GM12878 (cell line): ENCODE results near the gene MAP4.
A peak's percentile ranks its signal among the peaks of the same experiment; 100 is the strongest.

ENCODE experiments used
- ASH2L ChIP-seq: fragments of 300-600, 200-600 bp; sonication (generic); IDR thresholded peaks from 2 replicates; pipeline ENCODE4 v1.6.1; 2017; ENCODE audit warnings: low read depth, mild to moderate bottlenecking, borderline replicate concordance
- CEBPB ChIP-seq, 2 experiments: fragments of 150-350 bp in 1 of 2; IDR thresholded peaks; 2 replicates each; pipeline ENCODE4 v1.6.1; 2012 to 2014; ENCODE audit warnings: low read depth in 2 of 2, low read length in 2 of 2, borderline replicate concordance in 1 of 2, inconsistent platforms in 1 of 2
- MYC ChIP-seq: IDR thresholded peaks from 2 replicates; pipeline ENCODE4 v1.6.1; 2011; ENCODE audit warnings: mild to moderate bottlenecking, low read length, moderate library complexity, inconsistent platforms; ENCODE audit not compliant: insufficient read depth, insufficient replicate concordance, insufficient read length, severe bottlenecking
- NRF1 ChIP-seq: conservative IDR thresholded peaks from 2 replicates; pipeline ENCODE4 v1.6.1; 2011; ENCODE audit warnings: mild to moderate bottlenecking, low read depth, low read length, improper control_type of control experiment
- POLR2A ChIP-seq: IDR thresholded peaks from 2 replicates; pipeline ENCODE4 v1.6.1; 2011; ENCODE audit warnings: low read depth, mild to moderate bottlenecking, low read length
- SIN3A ChIP-seq: IDR thresholded peaks from 2 replicates; pipeline ENCODE4 v1.6.1; 2012; ENCODE audit warnings: low read depth, low read length, improper control_type of control experiment
- ZNF274 ChIP-seq: IDR thresholded peaks from one replicate; pipeline ENCODE4 v1.8.0; 2011; ENCODE audit not compliant: insufficient read length, insufficient read depth
- TF ChIP-seq, protein P1 (sequence below): fragments of 450-650 bp; conservative IDR thresholded peaks from 2 replicates; pipeline ENCODE4 v1.6.1; 2017; ENCODE audit warnings: mild to moderate bottlenecking, moderate library complexity
- TF ChIP-seq, protein P2 (sequence below): fragments of 450-650 bp; formaldehyde crosslinking; IDR thresholded peaks from 2 replicates; pipeline ENCODE4 v1.5.0; 2022; ENCODE audit warnings: mild to moderate bottlenecking, missing genetic modification characterization
- TF ChIP-seq, protein P3 (sequence below), 3 experiments: IDR thresholded peaks in 2 of 3; conservative IDR thresholded peaks in 1 of 3; 2 replicates each; pipeline ENCODE4 v1.5.1; 2011; ENCODE audit warnings: low read depth in 3 of 3, low read length in 3 of 3, mild to moderate bottlenecking in 3 of 3, control low read depth in 2 of 3, moderate library complexity in 2 of 3, inconsistent platforms in 1 of 3, mixed read lengths in 1 of 3; ENCODE audit not compliant: control insufficient read depth in 2 of 3, insufficient read depth in 1 of 3; ENCODE audit errors: extremely low read depth in 1 of 3

DNA sequence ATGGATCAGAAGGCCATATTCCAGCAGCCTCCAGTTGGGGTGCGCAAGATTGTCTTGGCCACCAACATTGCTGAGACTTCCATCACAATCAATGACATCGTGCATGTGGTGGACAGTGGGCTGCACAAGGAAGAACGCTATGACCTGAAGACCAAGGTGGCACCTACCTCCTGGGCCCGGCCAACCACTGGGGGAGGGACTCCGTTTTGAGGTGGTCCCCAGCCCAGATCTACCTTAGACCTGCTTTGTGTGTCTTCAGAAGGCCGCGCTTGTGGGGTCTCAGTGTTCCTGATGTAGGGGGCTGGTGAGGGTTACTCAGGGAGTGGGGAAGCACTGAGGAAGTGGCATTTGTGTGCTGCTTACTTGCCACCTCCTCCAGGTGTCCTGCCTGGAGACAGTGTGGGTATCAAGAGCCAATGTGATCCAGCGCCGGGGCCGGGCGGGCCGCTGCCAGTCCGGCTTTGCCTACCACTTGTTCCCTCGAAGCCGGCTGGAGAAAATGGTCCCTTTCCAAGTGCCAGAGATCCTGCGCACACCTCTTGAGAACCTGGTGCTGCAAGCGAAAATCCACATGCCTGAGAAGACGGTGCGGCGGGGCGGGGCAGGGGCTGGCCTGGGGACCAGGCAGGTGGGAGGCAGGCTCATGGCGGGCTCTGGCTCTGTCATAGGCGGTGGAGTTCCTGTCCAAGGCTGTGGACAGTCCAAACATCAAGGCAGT is 168.3 kb downstream of the MAP4 start:
- peak; percentile 27 for TF ChIP-seq POLR2A
- TF ChIP-seq, protein P1, sequence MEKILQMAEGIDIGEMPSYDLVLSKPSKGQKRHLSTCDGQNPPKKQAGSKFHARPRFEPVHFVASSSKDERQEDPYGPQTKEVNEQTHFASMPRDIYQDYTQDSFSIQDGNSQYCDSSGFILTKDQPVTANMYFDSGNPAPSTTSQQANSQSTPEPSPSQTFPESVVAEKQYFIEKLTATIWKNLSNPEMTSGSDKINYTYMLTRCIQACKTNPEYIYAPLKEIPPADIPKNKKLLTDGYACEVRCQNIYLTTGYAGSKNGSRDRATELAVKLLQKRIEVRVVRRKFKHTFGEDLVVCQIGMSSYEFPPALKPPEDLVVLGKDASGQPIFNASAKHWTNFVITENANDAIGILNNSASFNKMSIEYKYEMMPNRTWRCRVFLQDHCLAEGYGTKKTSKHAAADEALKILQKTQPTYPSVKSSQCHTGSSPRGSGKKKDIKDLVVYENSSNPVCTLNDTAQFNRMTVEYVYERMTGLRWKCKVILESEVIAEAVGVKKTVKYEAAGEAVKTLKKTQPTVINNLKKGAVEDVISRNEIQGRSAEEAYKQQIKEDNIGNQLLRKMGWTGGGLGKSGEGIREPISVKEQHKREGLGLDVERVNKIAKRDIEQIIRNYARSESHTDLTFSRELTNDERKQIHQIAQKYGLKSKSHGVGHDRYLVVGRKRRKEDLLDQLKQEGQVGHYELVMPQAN: no peak
- TF ChIP-seq MYC: no peak
- TF ChIP-seq SIN3A: no peak
- TF ChIP-seq, protein P2, sequence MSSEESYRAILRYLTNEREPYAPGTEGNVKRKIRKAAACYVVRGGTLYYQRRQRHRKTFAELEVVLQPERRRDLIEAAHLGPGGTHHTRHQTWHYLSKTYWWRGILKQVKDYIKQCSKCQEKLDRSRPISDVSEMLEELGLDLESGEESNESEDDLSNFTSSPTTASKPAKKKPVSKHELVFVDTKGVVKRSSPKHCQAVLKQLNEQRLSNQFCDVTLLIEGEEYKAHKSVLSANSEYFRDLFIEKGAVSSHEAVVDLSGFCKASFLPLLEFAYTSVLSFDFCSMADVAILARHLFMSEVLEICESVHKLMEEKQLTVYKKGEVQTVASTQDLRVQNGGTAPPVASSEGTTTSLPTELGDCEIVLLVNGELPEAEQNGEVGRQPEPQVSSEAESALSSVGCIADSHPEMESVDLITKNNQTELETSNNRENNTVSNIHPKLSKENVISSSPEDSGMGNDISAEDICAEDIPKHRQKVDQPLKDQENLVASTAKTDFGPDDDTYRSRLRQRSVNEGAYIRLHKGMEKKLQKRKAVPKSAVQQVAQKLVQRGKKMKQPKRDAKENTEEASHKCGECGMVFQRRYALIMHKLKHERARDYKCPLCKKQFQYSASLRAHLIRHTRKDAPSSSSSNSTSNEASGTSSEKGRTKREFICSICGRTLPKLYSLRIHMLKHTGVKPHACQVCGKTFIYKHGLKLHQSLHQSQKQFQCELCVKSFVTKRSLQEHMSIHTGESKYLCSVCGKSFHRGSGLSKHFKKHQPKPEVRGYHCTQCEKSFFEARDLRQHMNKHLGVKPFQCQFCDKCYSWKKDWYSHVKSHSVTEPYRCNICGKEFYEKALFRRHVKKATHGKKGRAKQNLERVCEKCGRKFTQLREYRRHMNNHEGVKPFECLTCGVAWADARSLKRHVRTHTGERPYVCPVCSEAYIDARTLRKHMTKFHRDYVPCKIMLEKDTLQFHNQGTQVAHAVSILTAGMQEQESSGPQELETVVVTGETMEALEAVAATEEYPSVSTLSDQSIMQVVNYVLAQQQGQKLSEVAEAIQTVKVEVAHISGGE (CRISPR knock-in tag): no peak
- TF ChIP-seq CEBPB (IDR thresholded peaks at IDR 0.05; ENCODE audit: borderline replicate concordance in 1 of 2, low read depth in 2 of 2, low read length in 2 of 2): no peak
- no peak for TF ChIP-seq ASH2L
- no peak for TF ChIP-seq ZNF274
- TF ChIP-seq NRF1: no peak
- TF ChIP-seq, protein P3, sequence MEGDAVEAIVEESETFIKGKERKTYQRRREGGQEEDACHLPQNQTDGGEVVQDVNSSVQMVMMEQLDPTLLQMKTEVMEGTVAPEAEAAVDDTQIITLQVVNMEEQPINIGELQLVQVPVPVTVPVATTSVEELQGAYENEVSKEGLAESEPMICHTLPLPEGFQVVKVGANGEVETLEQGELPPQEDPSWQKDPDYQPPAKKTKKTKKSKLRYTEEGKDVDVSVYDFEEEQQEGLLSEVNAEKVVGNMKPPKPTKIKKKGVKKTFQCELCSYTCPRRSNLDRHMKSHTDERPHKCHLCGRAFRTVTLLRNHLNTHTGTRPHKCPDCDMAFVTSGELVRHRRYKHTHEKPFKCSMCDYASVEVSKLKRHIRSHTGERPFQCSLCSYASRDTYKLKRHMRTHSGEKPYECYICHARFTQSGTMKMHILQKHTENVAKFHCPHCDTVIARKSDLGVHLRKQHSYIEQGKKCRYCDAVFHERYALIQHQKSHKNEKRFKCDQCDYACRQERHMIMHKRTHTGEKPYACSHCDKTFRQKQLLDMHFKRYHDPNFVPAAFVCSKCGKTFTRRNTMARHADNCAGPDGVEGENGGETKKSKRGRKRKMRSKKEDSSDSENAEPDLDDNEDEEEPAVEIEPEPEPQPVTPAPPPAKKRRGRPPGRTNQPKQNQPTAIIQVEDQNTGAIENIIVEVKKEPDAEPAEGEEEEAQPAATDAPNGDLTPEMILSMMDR (IDR thresholded peaks at IDR 0.05 in 2 of 3, conservative IDR thresholded peaks at IDR 0.05 in 1 of 3; ENCODE audit: control insufficient read depth in 2 of 3, extremely low read depth in 1 of 3, insufficient read depth in 1 of 3, low read depth in 3 of 3, low read length in 3 of 3): no peak
